ENCODE results near the gene MAPRE3.

- no peak for TF ChIP-seq CTCF (IDR thresholded peaks at IDR 0.05)
- no peak for TF ChIP-seq POLR2A (IDR thresholded peaks at IDR 0.05)
These were observed 56.8 kb downstream of the MAPRE3 start for GRCh38 chr2:27027211-27027651.
